ENCODE measurements around the gene LAMA3.

- TF ChIP-seq, protein P1, sequence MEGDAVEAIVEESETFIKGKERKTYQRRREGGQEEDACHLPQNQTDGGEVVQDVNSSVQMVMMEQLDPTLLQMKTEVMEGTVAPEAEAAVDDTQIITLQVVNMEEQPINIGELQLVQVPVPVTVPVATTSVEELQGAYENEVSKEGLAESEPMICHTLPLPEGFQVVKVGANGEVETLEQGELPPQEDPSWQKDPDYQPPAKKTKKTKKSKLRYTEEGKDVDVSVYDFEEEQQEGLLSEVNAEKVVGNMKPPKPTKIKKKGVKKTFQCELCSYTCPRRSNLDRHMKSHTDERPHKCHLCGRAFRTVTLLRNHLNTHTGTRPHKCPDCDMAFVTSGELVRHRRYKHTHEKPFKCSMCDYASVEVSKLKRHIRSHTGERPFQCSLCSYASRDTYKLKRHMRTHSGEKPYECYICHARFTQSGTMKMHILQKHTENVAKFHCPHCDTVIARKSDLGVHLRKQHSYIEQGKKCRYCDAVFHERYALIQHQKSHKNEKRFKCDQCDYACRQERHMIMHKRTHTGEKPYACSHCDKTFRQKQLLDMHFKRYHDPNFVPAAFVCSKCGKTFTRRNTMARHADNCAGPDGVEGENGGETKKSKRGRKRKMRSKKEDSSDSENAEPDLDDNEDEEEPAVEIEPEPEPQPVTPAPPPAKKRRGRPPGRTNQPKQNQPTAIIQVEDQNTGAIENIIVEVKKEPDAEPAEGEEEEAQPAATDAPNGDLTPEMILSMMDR (conservative IDR thresholded peaks at IDR 0.05; ENCODE audit: low read length): no peak
- TF ChIP-seq EZH2phosphoT487 (IDR thresholded peaks at IDR 0.05; ENCODE audit: borderline replicate concordance): no peak
Observed at GRCh38 chr18:23964282-23965238, 275.3 kb downstream of the LAMA3 start.

Data from Loucy (cell line).